Thyroid gland (tissue), 4 donors: ENCODE data around the gene CAPZB.

Source experiments
- POLR2A ChIP-seq, 2 donors: fragments of 450-650 bp; IDR thresholded peaks; one replicate each; pipeline ENCODE4 v1.6.1; 2017; ENCODE audit warnings: antibody characterized with exemption in 2 of 2, mild to moderate bottlenecking in 2 of 2, moderate library complexity in 1 of 2
- TF ChIP-seq, protein P1 (sequence below), 6 experiments: fragments of 200-600 bp in 3 of 6; fragments of 450-650 bp in 3 of 6; sonication (generic) in 3 of 6; IDR thresholded peaks; one replicate each; pipeline ENCODE4 v1.5.1; 2016 to 2019; ENCODE audit warnings: antibody characterized with exemption in 6 of 6, mild to moderate bottlenecking in 2 of 6, inconsistent platforms in 1 of 6, moderate library complexity in 1 of 6

DNA sequence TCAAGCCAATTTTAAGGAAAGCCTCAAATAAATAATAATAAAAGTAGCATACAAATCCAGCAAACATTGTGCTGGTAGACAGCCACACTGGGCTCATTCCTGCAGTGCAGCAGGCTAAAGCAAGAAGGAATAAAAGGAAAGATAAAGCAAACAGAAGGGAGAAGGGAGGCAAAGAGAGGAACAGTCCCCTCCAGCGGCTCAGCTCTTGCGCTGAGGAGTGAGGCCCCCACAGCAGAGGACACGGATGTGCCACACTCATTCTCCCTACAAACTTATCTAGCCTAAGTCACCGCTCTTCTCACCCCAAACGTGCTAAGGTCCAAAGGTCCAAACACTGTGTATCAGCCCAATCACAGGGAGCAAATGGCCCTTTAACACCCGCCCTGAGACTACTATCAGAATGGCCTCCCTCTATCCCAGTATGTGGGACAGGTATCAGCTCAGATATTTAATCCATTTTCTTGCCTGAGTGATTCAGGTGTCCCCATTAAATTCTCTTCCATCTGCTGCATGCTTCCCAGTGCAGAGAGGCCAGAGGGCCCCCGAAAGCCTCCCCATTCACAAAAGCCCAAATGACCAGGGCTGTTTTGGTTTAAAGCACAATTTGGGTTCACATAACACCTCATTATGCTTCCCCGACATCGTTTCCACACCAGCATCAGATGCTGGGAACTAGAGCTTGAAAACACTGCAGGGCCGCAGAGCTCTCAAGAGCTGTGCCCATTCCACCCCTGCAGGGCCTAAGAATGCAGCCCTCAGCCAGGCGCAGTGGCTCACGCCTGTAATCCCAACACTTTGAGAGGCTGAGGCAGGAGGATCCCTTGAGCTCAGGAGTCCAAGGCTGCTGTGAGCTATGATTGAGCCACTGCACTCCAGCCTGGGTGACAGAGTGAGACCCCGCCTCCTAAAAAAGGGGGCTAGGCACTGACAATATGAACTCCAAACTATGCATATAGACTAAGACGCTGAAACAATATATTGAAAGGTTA, 17.8 kb downstream of the CAPZB start:
- no peak for TF ChIP-seq POLR2A (IDR thresholded peaks at IDR 0.05)
- TF ChIP-seq, protein P1, sequence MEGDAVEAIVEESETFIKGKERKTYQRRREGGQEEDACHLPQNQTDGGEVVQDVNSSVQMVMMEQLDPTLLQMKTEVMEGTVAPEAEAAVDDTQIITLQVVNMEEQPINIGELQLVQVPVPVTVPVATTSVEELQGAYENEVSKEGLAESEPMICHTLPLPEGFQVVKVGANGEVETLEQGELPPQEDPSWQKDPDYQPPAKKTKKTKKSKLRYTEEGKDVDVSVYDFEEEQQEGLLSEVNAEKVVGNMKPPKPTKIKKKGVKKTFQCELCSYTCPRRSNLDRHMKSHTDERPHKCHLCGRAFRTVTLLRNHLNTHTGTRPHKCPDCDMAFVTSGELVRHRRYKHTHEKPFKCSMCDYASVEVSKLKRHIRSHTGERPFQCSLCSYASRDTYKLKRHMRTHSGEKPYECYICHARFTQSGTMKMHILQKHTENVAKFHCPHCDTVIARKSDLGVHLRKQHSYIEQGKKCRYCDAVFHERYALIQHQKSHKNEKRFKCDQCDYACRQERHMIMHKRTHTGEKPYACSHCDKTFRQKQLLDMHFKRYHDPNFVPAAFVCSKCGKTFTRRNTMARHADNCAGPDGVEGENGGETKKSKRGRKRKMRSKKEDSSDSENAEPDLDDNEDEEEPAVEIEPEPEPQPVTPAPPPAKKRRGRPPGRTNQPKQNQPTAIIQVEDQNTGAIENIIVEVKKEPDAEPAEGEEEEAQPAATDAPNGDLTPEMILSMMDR (IDR thresholded peaks at IDR 0.05) = no peak
